ENCODE measurements around the gene COMTD1. TPM values are rescaled to one million over a fixed set of nuclear protein-coding genes. Genes with fewer than 3 reads are reported as not detected.

Gene COMTD1
- total and polyA plus RNA-seq, 2 of the 4 experiments (the other 2 are of a cell fraction) = 1.6 to 6.4 TPM

DNA sequence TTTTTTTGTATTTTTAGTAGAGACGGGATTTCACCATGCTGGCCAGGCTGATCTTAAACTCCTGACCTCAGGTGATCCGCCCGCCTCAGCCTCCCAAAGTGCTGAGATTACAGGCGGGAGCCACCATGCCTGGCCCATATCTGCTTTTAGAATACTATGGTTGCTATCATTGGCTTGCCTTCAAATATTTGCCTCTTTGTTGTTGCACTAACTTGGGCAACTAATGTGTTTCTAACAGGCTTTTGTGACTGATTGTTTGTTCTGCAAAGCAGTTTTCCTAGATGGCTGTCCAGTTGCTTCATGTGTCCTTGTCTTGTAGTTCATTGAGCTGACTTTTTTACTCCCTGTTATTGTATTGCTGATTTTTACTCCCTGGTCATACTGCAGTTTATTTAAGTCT is 15.5 kb downstream of the COMTD1 start:
- H3K79me1 ChIP-seq (ENCODE audit: low read depth in 1 of 2, low read length in 2 of 2) = peaks cover 24 to 65% of the 10 kb centered on the region in 2 experiments
- H3K4me1 ChIP-seq (ENCODE audit: control insufficient read depth, insufficient read depth, low read length) = peaks cover 17% of the 10 kb centered on the region
- no peaks in the 10 kb centered on the region for H3K9me3 ChIP-seq (ENCODE audit: control insufficient read depth, insufficient read depth, low read length)
- H2BK5ac ChIP-seq (ENCODE audit: low read depth, low read length, poor library complexity, severe bottlenecking) = peak overlapping the region; percentile 7
- no peak overlapping the region for H2BK20ac ChIP-seq (ENCODE audit: low read depth, low read length)
- intact Hi-C loops (cut with micrococcal nuclease) = no loop called here
- no peak overlapping the region for H3K4me2 ChIP-seq (ENCODE audit: low read depth, low read length)
- ChIA-PET CTCF (no interaction called here), POLR2A (ENCODE audit: unreplicated experiment) (interaction anchor here (0.6 kb wide), 1 partner anchor 10 kb away, joined by 3 read pairs; the partner anchor contains the start of gene VDAC2)
- H3K9me1 ChIP-seq (ENCODE audit: insufficient read depth, low read length) = peaks cover 8% of the 10 kb centered on the region; the same call in 1 of the 2 replicates
- dilution Hi-C loops (cut with HindIII; ENCODE audit: low sequenced_read_pairs, unreplicated experiment) = no loop called here
- H3K4me3 ChIP-seq (ENCODE audit: insufficient read depth, low read depth, low read length) = no peak overlapping the region
- H2AK5ac ChIP-seq (ENCODE audit: low read depth, low read length) = no peak overlapping the region
- H2AFZ ChIP-seq (replicated peaks; ENCODE audit: low read length, poor library complexity) = no peak overlapping the region
- no peak overlapping the region for H4K91ac ChIP-seq (ENCODE audit: insufficient read depth, low read depth, low read length)
- H3K36me3 ChIP-seq (ENCODE audit: control insufficient read depth, insufficient read depth, low read length) = peaks cover 70% of the 10 kb centered on the region
- H2BK120ac ChIP-seq (ENCODE audit: low read depth, low read length) = no peak overlapping the region
- no peak overlapping the region for H3K27ac ChIP-seq (ENCODE audit: insufficient read depth, low read length)
- no peak for ATAC-seq (ENCODE audit: low read depth)
- H4K5ac ChIP-seq (ENCODE audit: low read depth, low read length) = no peak overlapping the region
- no peak overlapping the region for H3K4ac ChIP-seq (ENCODE audit: low read depth, low read length)
- no TSS peak for BruUV-seq (replicated peaks)
- in situ Hi-C loops (cut with MboI; ENCODE audit: low sequenced_read_pairs) = no loop called here
- H3K56ac ChIP-seq (ENCODE audit: extremely low read depth, insufficient read depth, low read length) = no peak overlapping the region
- no peak overlapping the region for H2BK15ac ChIP-seq (ENCODE audit: low read depth, low read length)
- H4K8ac ChIP-seq (ENCODE audit: low read depth in 2 of 2, low read length in 2 of 2) = no peak overlapping the region
- H3K27me3 ChIP-seq (ENCODE audit: control insufficient read depth, insufficient read depth, low read length) = no peaks in the 10 kb centered on the region
- H3K23ac ChIP-seq (ENCODE audit: low read depth, low read length) = no peak overlapping the region
- 100% methylated on average over 3 of the region's 4 CpGs; no CpG with 5 or more reads in 1 of the 2 experiments for WGBS, 2 experiments (ENCODE audit: extremely low coverage in 2 of 2, insufficient read length in 1 of 2)
- TF ChIP-seq MAZ (IDR thresholded peaks at IDR 0.05; ENCODE audit: borderline replicate concordance, low read depth, low read length) (no peak), RCOR1 (IDR thresholded peaks at IDR 0.05; ENCODE audit: insufficient replicate concordance, low read length) (no peak), RFX5 (IDR thresholded peaks at IDR 0.05; ENCODE audit: low read depth, low read length) (no peak)
- peaks cover 50% of the 10 kb centered on the region for H4K20me1 ChIP-seq (ENCODE audit: insufficient read depth, low read length)
- no peak overlapping the region for H3K18ac ChIP-seq (ENCODE audit: low read depth, low read length)
- DNase-seq = no peak
- no peak overlapping the region for H3K14ac ChIP-seq (replicated peaks; ENCODE audit: low read depth, low read length)
- H3K9ac ChIP-seq (ENCODE audit: low read depth, low read length) = no peak overlapping the region
- no peak overlapping the region for H2AK9ac ChIP-seq (replicated peaks; ENCODE audit: low read depth, low read length, poor library complexity)

All from IMR-90 (cell line).